ENCODE data around the gene CNOT4.
A peak's percentile ranks its signal among the peaks of the same experiment; 100 is the strongest.
"Not testable (repeated sequence)": the region's sequence is repeated elsewhere in the genome, so short reads cannot be mapped to it uniquely, and the experiment has no call there.

CNOT4 gene

GRCh38 chr7:135510592-135511183 lies 786 bp upstream of the CNOT4 start:
- DNase-seq, result no peak

GRCh38 chr7:135509589-135509838 lies 388 bp downstream of the CNOT4 start:
- DNase-seq, result no peak

GRCh38 chr7:135508883-135509588 lies 866 bp downstream of the CNOT4 start:
- DNase-seq, result peak; percentile 78

GRCh38 chr7:135501402-135501801 lies 8.5 kb downstream of the CNOT4 start:
- DNase-seq, result no peak

- DNase-seq, result no peak
Measured at GRCh38 chr7:135499818-135500217, 10.1 kb downstream of the CNOT4 start.

- not testable (repeated sequence) for DNase-seq
Measured at GRCh38 chr7:135497161-135497560, 12.7 kb downstream of the CNOT4 start.

GRCh38 chr7:135493362-135493761 lies 16.5 kb downstream of the CNOT4 start:
- no peak for DNase-seq

GRCh38 chr7:135492151-135492550 lies 17.8 kb downstream of the CNOT4 start:
- DNase-seq, result no peak

GRCh38 chr7:135490783-135491182 lies 19.1 kb downstream of the CNOT4 start:
- DNase-seq, result no peak

GRCh38 chr7:135489791-135490190 lies 20.1 kb downstream of the CNOT4 start:
- no peak for DNase-seq

- DNase-seq, result no peak
Measured at GRCh38 chr7:135486261-135486920, 23.5 kb downstream of the CNOT4 start.

- no peak for DNase-seq
Measured at GRCh38 chr7:135481598-135481979, 28.3 kb downstream of the CNOT4 start.

- no peak for DNase-seq
Measured at GRCh38 chr7:135480966-135481597, 28.8 kb downstream of the CNOT4 start.

- DNase-seq, result no peak
Measured at GRCh38 chr7:135475521-135475920, 34.4 kb downstream of the CNOT4 start.

- DNase-seq, result not testable (repeated sequence)
Measured at GRCh38 chr7:135469705-135470104, 40.2 kb downstream of the CNOT4 start.

- no peak for DNase-seq
Measured at GRCh38 chr7:135467207-135467711, 42.6 kb downstream of the CNOT4 start.

- no peak for DNase-seq
Measured at GRCh38 chr7:135466442-135467206, 43.3 kb downstream of the CNOT4 start.

GRCh38 chr7:135463908-135464307 lies 46.0 kb downstream of the CNOT4 start:
- DNase-seq, result no peak

GRCh38 chr7:135459951-135460567 lies 49.8 kb downstream of the CNOT4 start:
- DNase-seq, result no peak

- DNase-seq, result no peak
Measured at GRCh38 chr7:135459076-135459475, 50.8 kb downstream of the CNOT4 start.

- DNase-seq, result no peak
Measured at GRCh38 chr7:135454060-135454459, 55.8 kb downstream of the CNOT4 start.

GRCh38 chr7:135449436-135449835 lies 60.5 kb downstream of the CNOT4 start:
- DNase-seq, result no peak

- no peak for DNase-seq
Measured at GRCh38 chr7:135448753-135449152, 61.1 kb downstream of the CNOT4 start.
